HCT116 (cell line): ENCODE measurements around the gene IRF3. TPM values are rescaled to one million over a fixed set of nuclear protein-coding genes. Genes with fewer than 3 reads are reported as not detected.

ENCODE experiments used
- ATAC-seq: fragments of 200-7000 bp; cut with Tn5 transposase; 2 replicates; pipeline ENCODE4 v1.9.1; 2020; ENCODE audit warnings: mild to moderate bottlenecking, moderate library complexity
- BruUV-seq: library from RNA; stranded (reverse); fragments of 400-500 nt; replicated peaks from 2 replicates; lab custom pipeline; 2021; lab: Mats Ljungman, UMichigan
- CTCF ChIA-PET: fragments of 300-600 bp; sonication (Branson Sonifier 250); formaldehyde crosslinking; loops from one replicate; lab custom pipeline; 2021; ENCODE audit warnings: antibody characterized with exemption; lab: Charles Lee
- POLR2A ChIA-PET: fragments of 300-600, 350-600 bp; sonication (Branson Sonifier 250); formaldehyde crosslinking; loops from one replicate; lab custom pipeline; 2021; ENCODE audit warnings: antibody characterized with exemption; lab: Charles Lee
- RAD21 ChIA-PET, 2 experiments: fragments of 300-600 bp; sonication (Branson Sonifier 250); formaldehyde crosslinking; loops; one replicate each; lab custom pipeline; 2023; ENCODE audit warnings: low total read pairs in 2 of 2; ENCODE audit not compliant: uncharacterized antibody in 2 of 2, unreplicated experiment in 2 of 2, low non-redundant PET in 1 of 2; lab: Charles Lee
- DNase-seq: peaks from one replicate; pipeline ENCODE4 v3.0.0-alpha.2; 2010; ENCODE audit warnings: low read depth, low spot score
- H2AFZ ChIP-seq: fragments of 200-600 bp; shearing (Covaris generic), sonication (generic); 2 replicates; pipeline ENCODE4 v1.6.1; 2017; ENCODE audit warnings: low read depth, mixed run types, mixed read lengths, antibody characterized with exemption, low read length; ENCODE audit not compliant: poor library complexity, severe bottlenecking
- H3K27ac ChIP-seq: 2 replicates; pipeline ENCODE4 v1.5.1; 2012; ENCODE audit warnings: low read depth, low read length
- H3K27me3 ChIP-seq: fragments of 200-600 bp; sonication (generic); 2 replicates; pipeline ENCODE4 v1.6.1; 2016; ENCODE audit warnings: mixed run types, low read length, mixed read lengths; ENCODE audit not compliant: insufficient read depth
- H3K36me3 ChIP-seq, 2 experiments: fragments of 200-500 bp in 1 of 2; fragments of 200-600 bp in 1 of 2; sonication (Bioruptor generic) in 1 of 2; sonication (generic) in 1 of 2; 2 replicates each; pipeline versions ENCODE4 v1.5.1 to v1.6.1; 2014 to 2016; ENCODE audit warnings: low read length in 2 of 2, inconsistent platforms in 1 of 2, mixed read lengths in 1 of 2, mixed run types in 1 of 2; ENCODE audit not compliant: insufficient read depth in 2 of 2, control insufficient read depth in 1 of 2
- H3K4me1 ChIP-seq, 2 experiments: fragments of 200-600 bp in 1 of 2; sonication (generic) in 1 of 2; 2 replicates each; pipeline versions ENCODE4 v1.5.1 to v1.6.1; 2012 to 2017; ENCODE audit warnings: low read length in 2 of 2, inconsistent platforms in 1 of 2, mild to moderate bottlenecking in 1 of 2, mixed read lengths in 1 of 2, mixed run types in 1 of 2, moderate library complexity in 1 of 2; ENCODE audit not compliant: insufficient read depth in 2 of 2, control insufficient read depth in 1 of 2
- H3K4me2 ChIP-seq: fragments of 200-600 bp; sonication (generic); 2 replicates; pipeline ENCODE4 v1.6.1; 2017; ENCODE audit warnings: mixed run types, low read length, mixed read lengths
- H3K4me3 ChIP-seq, 2 experiments: fragments of 200-600 bp in 1 of 2; sonication (generic) in 1 of 2; replicated peaks in 1 of 2; 2 replicates each; pipeline ENCODE4 v1.5.1; 2011 to 2016; ENCODE audit warnings: low read length in 2 of 2, control low read depth in 1 of 2, low read depth in 1 of 2, mild to moderate bottlenecking in 1 of 2, mixed read lengths in 1 of 2, mixed run types in 1 of 2
- H3K79me2 ChIP-seq: fragments of 200-600 bp; sonication (generic); 2 replicates; pipeline ENCODE4 v1.6.1; 2017; ENCODE audit warnings: mild to moderate bottlenecking, mixed run types, low read length, moderate library complexity, mixed read lengths; ENCODE audit not compliant: insufficient read depth
- H3K9ac ChIP-seq: fragments of 200-600 bp; sonication (generic); 2 replicates; pipeline ENCODE4 v1.6.1; 2016; ENCODE audit warnings: low read length, mixed read lengths
- H3K9me2 ChIP-seq: fragments of 200-600 bp; sonication (generic), shearing (Covaris generic); 2 replicates; pipeline ENCODE4 v1.6.1; 2017; ENCODE audit warnings: mixed run types, mild to moderate bottlenecking, moderate library complexity; ENCODE audit not compliant: insufficient read depth
- H3K9me3 ChIP-seq, 2 experiments: fragments of 200-500 bp in 1 of 2; fragments of 200-600 bp in 1 of 2; sonication (Bioruptor generic) in 1 of 2; sonication (generic) in 1 of 2; 2 replicates each; pipeline ENCODE4 v1.6.1; 2014 to 2017; ENCODE audit warnings: low read length in 2 of 2, mixed read lengths in 2 of 2, inconsistent platforms in 1 of 2, low read depth in 1 of 2, mild to moderate bottlenecking in 1 of 2, mixed run types in 1 of 2, moderate library complexity in 1 of 2; ENCODE audit not compliant: control insufficient read depth in 1 of 2, insufficient read depth in 1 of 2
- H4K20me1 ChIP-seq: fragments of 200-600 bp; sonication (generic), shearing (Covaris generic); 2 replicates; pipeline ENCODE4 v1.6.1; 2017; ENCODE audit warnings: mixed run types, mild to moderate bottlenecking, moderate library complexity; ENCODE audit not compliant: insufficient read depth
- CEBPB ChIP-seq: IDR thresholded peaks from 2 replicates; pipeline ENCODE4 v1.6.1; 2012; ENCODE audit warnings: low read depth
- EZH2phosphoT487 ChIP-seq: fragments of 200-600 bp; IDR thresholded peaks from 2 replicates; pipeline ENCODE4 v1.6.1; 2018; ENCODE audit warnings: antibody characterized with exemption, borderline replicate concordance
- FOSL1 ChIP-seq: IDR thresholded peaks from 2 replicates; pipeline ENCODE4 v1.6.1; 2012; ENCODE audit warnings: low read depth
- POLR2AphosphoS5 ChIP-seq: IDR thresholded peaks from 2 replicates; pipeline ENCODE4 v1.6.1; 2011; ENCODE audit warnings: mild to moderate bottlenecking, low read depth, low read length, moderate library complexity
- RAD21 ChIP-seq: IDR thresholded peaks from 2 replicates; pipeline ENCODE4 v1.6.1; 2012; ENCODE audit warnings: low read depth, mild to moderate bottlenecking
- SIN3A ChIP-seq: IDR thresholded peaks from 2 replicates; pipeline ENCODE4 v1.6.1; 2012; ENCODE audit warnings: low read depth
- SP1 ChIP-seq: IDR thresholded peaks from 2 replicates; pipeline ENCODE4 v1.6.1; 2012; ENCODE audit warnings: low read depth
- SRF ChIP-seq: IDR thresholded peaks from 2 replicates; pipeline ENCODE4 v1.6.1; 2012; ENCODE audit warnings: low read depth
- TCF7L2 ChIP-seq: IDR thresholded peaks from 2 replicates; pipeline ENCODE4 v1.7.0; 2011; ENCODE audit warnings: borderline replicate concordance, inconsistent platforms; ENCODE audit not compliant: insufficient read depth, insufficient read length; ENCODE audit errors: extremely low read depth
- YY1 ChIP-seq: IDR thresholded peaks from 2 replicates; pipeline ENCODE4 v1.6.1; 2011; ENCODE audit warnings: low read length, low read depth, moderate library complexity, mild to moderate bottlenecking; ENCODE audit not compliant: insufficient replicate concordance; ENCODE audit errors: extremely low read depth
- ZNF274 ChIP-seq: fragments of 200-500 bp; sonication (Bioruptor generic); IDR thresholded peaks from 2 replicates; pipeline ENCODE4 v1.6.1; 2014; ENCODE audit warnings: mild to moderate bottlenecking, low read depth, low read length, inconsistent platforms
- intact Hi-C: fragments of 100-400 bp; cut with micrococcal nuclease; formaldehyde crosslinking; loops from 2 replicates; pipeline ENCODE4 v1.10.0; 2022
- total RNA-seq: library from RNA; stranded (reverse); gene quantifications from one replicate; pipeline ENCODE4 v1.2.1, GENCODE V29; 2021; ENCODE audit not compliant: unreplicated experiment
- TF ChIP-seq, protein P1 (sequence below), 3 experiments: fragments of 200-600 bp in 1 of 3; sonication (generic) in 1 of 3; IDR thresholded peaks in 2 of 3; conservative IDR thresholded peaks in 1 of 3; 2 replicates each; pipeline ENCODE4 v1.5.1; 2012 to 2017; ENCODE audit warnings: low read depth in 2 of 3, low read length in 2 of 3, antibody characterized with exemption in 1 of 3, borderline replicate concordance in 1 of 3, control low read depth in 1 of 3, mild to moderate bottlenecking in 1 of 3, mixed read lengths in 1 of 3, mixed run types in 1 of 3, moderate library complexity in 1 of 3; ENCODE audit not compliant: insufficient read depth in 1 of 3
- TF ChIP-seq, protein P2 (sequence below): IDR thresholded peaks from 2 replicates; pipeline ENCODE4 v1.6.1; 2012
- TF ChIP-seq, protein P3 (sequence below): IDR thresholded peaks from 2 replicates; pipeline ENCODE4 v1.6.1; 2012

The IRF3 gene
- total RNA-seq, 1 experiment from 2014 or later = 129 TPM

DNA sequence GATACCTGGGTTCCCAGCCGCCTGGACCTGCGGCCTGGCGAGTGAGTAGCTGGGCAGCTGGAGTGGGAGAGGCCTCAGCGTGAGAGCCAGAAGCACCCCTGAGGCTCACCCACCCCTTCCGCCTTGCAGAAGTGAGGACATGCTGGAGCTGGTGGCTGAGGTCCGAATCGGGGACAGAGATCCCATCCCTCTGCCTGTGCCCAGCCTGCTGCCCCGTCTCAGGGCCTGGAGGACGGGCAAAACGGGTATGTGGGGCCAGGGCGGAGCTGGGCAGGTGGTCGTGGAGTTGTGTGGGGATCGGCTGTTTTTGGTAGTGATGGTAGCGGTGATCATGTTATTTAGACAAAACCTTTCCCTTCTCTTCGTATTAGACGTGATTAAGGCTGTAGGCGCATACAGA is 19.1 kb downstream of the IRF3 start:
- ChIA-PET CTCF (no interaction called here), RAD21 (no interaction called here)
- no peak overlapping the region for H3K4me2 ChIP-seq
- no peaks in the 10 kb centered on the region for H4K20me1 ChIP-seq
- H3K9ac ChIP-seq = no peak overlapping the region
- no peaks in the 10 kb centered on the region for H3K9me3 ChIP-seq
- BruUV-seq = no TSS peak
- H3K4me3 ChIP-seq = no peak overlapping the region
- no peak overlapping the region for H2AFZ ChIP-seq
- intact Hi-C loops = no loop called here
- H3K27me3 ChIP-seq = no peaks in the 10 kb centered on the region
- TF ChIP-seq SIN3A (no peak), ZNF274 (no peak), RAD21 (no peak), SP1 (no peak), EZH2phosphoT487 (no peak), FOSL1 (no peak), POLR2AphosphoS5 (no peak), CEBPB (no peak), YY1 (no peak), SRF (no peak), TCF7L2 (no peak)
- TF ChIP-seq, protein P1, sequence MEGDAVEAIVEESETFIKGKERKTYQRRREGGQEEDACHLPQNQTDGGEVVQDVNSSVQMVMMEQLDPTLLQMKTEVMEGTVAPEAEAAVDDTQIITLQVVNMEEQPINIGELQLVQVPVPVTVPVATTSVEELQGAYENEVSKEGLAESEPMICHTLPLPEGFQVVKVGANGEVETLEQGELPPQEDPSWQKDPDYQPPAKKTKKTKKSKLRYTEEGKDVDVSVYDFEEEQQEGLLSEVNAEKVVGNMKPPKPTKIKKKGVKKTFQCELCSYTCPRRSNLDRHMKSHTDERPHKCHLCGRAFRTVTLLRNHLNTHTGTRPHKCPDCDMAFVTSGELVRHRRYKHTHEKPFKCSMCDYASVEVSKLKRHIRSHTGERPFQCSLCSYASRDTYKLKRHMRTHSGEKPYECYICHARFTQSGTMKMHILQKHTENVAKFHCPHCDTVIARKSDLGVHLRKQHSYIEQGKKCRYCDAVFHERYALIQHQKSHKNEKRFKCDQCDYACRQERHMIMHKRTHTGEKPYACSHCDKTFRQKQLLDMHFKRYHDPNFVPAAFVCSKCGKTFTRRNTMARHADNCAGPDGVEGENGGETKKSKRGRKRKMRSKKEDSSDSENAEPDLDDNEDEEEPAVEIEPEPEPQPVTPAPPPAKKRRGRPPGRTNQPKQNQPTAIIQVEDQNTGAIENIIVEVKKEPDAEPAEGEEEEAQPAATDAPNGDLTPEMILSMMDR (IDR thresholded peaks at IDR 0.05 in 2 of 3, conservative IDR thresholded peaks at IDR 0.05 in 1 of 3; ENCODE audit: borderline replicate concordance in 1 of 3, insufficient read depth in 1 of 3, low read depth in 2 of 3, low read length in 2 of 3) = no peak
- TF ChIP-seq, protein P2, sequence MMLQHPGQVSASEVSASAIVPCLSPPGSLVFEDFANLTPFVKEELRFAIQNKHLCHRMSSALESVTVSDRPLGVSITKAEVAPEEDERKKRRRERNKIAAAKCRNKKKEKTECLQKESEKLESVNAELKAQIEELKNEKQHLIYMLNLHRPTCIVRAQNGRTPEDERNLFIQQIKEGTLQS = no peak
- TF ChIP-seq, protein P3, sequence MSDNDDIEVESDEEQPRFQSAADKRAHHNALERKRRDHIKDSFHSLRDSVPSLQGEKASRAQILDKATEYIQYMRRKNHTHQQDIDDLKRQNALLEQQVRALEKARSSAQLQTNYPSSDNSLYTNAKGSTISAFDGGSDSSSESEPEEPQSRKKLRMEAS = no peak
- TF ChIP-seq, all 23 proteins: peak for 0
- Histone ChIP-seq H3K9me2 (no peaks in the 10 kb centered on the region), H3K4me1 (peaks cover 6 to 12% of the 10 kb centered on the region in 2 experiments), H3K27ac (no peak overlapping the region), H3K36me3 (peaks cover 23 to 32% of the 10 kb centered on the region in 2 experiments; a peak in 3 of 4 replicates), H3K79me2 (peaks cover 76% of the 10 kb centered on the region)
- no peak for DNase-seq
- no peak for ATAC-seq
- POLR2A ChIA-PET = interaction anchor here (1.6 kb wide), 1 partner anchor 30 kb away, joined by 3 read pairs; no protein-coding TSS in a partner anchor
